Measurements from ENCODE around the gene ABLIM2. TPM values are rescaled to one million over a fixed set of nuclear protein-coding genes. Genes with fewer than 3 reads are reported as not detected.

Gene ABLIM2
- total and polyA plus RNA-seq, 2 of the 13 experiments (the other 11 are each of a cell fraction or from before 2014, with no cell fraction given), result 0.20 to 0.37 TPM

DNA sequence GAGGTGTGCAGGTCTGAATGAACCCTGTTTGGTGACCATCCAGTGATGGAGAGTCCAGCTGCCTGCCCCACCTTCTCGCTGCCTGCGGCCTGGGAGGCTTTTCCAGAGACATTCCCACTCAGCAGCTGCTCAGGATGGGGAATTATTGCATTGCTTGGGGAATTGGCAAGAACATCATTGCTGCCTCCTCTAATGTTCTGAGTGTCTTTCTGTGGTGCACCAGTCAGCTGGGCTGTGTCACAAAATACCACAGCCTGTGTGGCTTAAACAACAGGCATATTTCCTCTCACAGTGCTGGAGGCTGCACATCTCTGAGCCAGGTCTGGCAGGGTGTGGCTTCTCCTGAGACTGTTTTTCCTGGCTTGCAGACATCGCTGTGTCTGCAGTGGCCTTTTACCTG, 132.2 kb downstream of the ABLIM2 start (continued):
- TF ChIP-seq ZNF713 (CRISPR knock-in tag; IDR thresholded peaks at IDR 0.05) (no peak), ZNF446 (CRISPR knock-in tag; IDR thresholded peaks at IDR 0.05) (no peak)
- TF ChIP-seq, protein P1, sequence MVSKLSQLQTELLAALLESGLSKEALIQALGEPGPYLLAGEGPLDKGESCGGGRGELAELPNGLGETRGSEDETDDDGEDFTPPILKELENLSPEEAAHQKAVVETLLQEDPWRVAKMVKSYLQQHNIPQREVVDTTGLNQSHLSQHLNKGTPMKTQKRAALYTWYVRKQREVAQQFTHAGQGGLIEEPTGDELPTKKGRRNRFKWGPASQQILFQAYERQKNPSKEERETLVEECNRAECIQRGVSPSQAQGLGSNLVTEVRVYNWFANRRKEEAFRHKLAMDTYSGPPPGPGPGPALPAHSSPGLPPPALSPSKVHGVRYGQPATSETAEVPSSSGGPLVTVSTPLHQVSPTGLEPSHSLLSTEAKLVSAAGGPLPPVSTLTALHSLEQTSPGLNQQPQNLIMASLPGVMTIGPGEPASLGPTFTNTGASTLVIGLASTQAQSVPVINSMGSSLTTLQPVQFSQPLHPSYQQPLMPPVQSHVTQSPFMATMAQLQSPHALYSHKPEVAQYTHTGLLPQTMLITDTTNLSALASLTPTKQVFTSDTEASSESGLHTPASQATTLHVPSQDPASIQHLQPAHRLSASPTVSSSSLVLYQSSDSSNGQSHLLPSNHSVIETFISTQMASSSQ (IDR thresholded peaks at IDR 0.05; ENCODE audit: low read depth), result no peak
- TF ChIP-seq, protein P1 (CRISPR knock-in tag; IDR thresholded peaks at IDR 0.05; ENCODE audit: borderline replicate concordance), result no peak

DNA sequence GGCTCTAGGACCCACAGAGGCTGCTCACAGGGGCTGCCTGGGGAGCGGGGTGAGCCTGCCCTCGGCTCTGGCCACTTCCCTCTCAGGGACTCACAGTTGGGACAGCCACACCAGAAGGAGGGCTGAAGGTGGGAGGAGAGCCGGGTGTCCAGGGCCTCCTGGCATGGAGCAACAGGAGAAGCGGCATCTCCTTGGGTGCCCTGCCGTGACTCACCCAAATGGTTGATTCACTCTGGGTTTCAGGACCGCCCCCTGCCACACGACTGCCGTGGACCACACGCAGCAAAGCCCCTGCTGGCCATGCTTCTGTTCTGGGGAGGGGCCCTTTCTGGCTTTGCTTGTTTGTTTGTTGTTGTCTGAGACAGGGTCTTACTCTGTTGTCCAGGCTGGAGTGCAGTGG, 132.9 kb downstream of the ABLIM2 start:
- Histone ChIP-seq H3K4me1 (ENCODE audit: insufficient read depth, low read length) (peaks cover 15% of the 10 kb centered on the region), H3K36me3 (replicated peaks in 1 of 2; ENCODE audit: control insufficient read depth in 1 of 2, insufficient read depth in 2 of 2, low read length in 2 of 2) (no peaks in the 10 kb centered on the region), H3K4me2 (ENCODE audit: low read depth, low read length) (no peak overlapping the region), H3K79me2 (ENCODE audit: insufficient read depth, low read length) (no peaks in the 10 kb centered on the region), H3K9ac (ENCODE audit: insufficient read depth, low read depth, low read length) (no peak overlapping the region), H3K27me3 (ENCODE audit: control insufficient read depth in 1 of 2, insufficient read depth in 2 of 2, low read length in 2 of 2) (peaks cover 2 to 76% of the 10 kb centered on the region in 2 experiments), H2AFZ (ENCODE audit: low read length) (no peak overlapping the region), H3K9me3 (ENCODE audit: low read length) (no peaks in the 10 kb centered on the region), H3K27ac (ENCODE audit: extremely low read length, insufficient read depth, low read length) (no peak overlapping the region), H3K4me3 (replicated peaks in 1 of 3; ENCODE audit: insufficient read depth in 1 of 3, low read depth in 2 of 3, low read length in 3 of 3) (no peak overlapping the region), H4K20me1 (ENCODE audit: insufficient read depth, low read length) (no peaks in the 10 kb centered on the region)
- ChIA-PET CTCF (ENCODE audit: low intra/inter-chr PET ratio, low total read pairs) (no interaction called here), POLR2A (no interaction called here)
- DNase-seq (ENCODE audit: low spot score) (no peak), FAIRE-seq (no peak), ATAC-seq (no peak)
- BruUV-seq (replicated peaks), result no TSS peak
- 7% methylated on average over 3 of the region's 9 CpGs for WGBS (ENCODE audit: low lambda C conversion rate)
- in situ Hi-C loops (cut with HindIII; ENCODE audit: extremely low pct_ligation_motif_present, low pct_unique_long_range_greater_than_20kb), result no loop called here
- intact Hi-C loops (cut with micrococcal nuclease; ENCODE audit: unreplicated experiment), result no loop called here
- TF ChIP-seq, protein P2, sequence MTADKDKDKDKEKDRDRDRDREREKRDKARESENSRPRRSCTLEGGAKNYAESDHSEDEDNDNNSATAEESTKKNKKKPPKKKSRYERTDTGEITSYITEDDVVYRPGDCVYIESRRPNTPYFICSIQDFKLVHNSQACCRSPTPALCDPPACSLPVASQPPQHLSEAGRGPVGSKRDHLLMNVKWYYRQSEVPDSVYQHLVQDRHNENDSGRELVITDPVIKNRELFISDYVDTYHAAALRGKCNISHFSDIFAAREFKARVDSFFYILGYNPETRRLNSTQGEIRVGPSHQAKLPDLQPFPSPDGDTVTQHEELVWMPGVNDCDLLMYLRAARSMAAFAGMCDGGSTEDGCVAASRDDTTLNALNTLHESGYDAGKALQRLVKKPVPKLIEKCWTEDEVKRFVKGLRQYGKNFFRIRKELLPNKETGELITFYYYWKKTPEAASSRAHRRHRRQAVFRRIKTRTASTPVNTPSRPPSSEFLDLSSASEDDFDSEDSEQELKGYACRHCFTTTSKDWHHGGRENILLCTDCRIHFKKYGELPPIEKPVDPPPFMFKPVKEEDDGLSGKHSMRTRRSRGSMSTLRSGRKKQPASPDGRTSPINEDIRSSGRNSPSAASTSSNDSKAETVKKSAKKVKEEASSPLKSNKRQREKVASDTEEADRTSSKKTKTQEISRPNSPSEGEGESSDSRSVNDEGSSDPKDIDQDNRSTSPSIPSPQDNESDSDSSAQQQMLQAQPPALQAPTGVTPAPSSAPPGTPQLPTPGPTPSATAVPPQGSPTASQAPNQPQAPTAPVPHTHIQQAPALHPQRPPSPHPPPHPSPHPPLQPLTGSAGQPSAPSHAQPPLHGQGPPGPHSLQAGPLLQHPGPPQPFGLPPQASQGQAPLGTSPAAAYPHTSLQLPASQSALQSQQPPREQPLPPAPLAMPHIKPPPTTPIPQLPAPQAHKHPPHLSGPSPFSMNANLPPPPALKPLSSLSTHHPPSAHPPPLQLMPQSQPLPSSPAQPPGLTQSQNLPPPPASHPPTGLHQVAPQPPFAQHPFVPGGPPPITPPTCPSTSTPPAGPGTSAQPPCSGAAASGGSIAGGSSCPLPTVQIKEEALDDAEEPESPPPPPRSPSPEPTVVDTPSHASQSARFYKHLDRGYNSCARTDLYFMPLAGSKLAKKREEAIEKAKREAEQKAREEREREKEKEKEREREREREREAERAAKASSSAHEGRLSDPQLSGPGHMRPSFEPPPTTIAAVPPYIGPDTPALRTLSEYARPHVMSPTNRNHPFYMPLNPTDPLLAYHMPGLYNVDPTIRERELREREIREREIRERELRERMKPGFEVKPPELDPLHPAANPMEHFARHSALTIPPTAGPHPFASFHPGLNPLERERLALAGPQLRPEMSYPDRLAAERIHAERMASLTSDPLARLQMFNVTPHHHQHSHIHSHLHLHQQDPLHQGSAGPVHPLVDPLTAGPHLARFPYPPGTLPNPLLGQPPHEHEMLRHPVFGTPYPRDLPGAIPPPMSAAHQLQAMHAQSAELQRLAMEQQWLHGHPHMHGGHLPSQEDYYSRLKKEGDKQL (CRISPR knock-in tag; IDR thresholded peaks at IDR 0.05; ENCODE audit: low read depth), result no peak
- TF ChIP-seq RXRB (CRISPR knock-in tag; IDR thresholded peaks at IDR 0.05; ENCODE audit: borderline replicate concordance) (no peak), E2F5 (CRISPR knock-in tag; conservative IDR thresholded peaks at IDR 0.05) (no peak), BCL6 (CRISPR knock-in tag; IDR thresholded peaks at IDR 0.05) (no peak), DNMT3B (CRISPR knock-in tag; conservative IDR thresholded peaks at IDR 0.05) (no peak), NBN (conservative IDR thresholded peaks at IDR 0.05) (no peak), ZNF557 (CRISPR knock-in tag; IDR thresholded peaks at IDR 0.05) (no peak), SOX13 (IDR thresholded peaks at IDR 0.05) (no peak), SOX13 (CRISPR knock-in tag; conservative IDR thresholded peaks at IDR 0.05 in 1 of 2, IDR thresholded peaks at IDR 0.05 in 1 of 2) (no peak)
- TF ChIP-seq, protein P3, sequence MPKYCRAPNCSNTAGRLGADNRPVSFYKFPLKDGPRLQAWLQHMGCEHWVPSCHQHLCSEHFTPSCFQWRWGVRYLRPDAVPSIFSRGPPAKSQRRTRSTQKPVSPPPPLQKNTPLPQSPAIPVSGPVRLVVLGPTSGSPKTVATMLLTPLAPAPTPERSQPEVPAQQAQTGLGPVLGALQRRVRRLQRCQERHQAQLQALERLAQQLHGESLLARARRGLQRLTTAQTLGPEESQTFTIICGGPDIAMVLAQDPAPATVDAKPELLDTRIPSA (CRISPR knock-in tag; IDR thresholded peaks at IDR 0.05; ENCODE audit: borderline replicate concordance), result no peak

Measured in HepG2 (cell line).